A673 (cell line): ENCODE measurements around the gene RERE.

Experiments used
- EZH2 ChIP-seq: fragments of 200-600 bp; sonication (generic); IDR thresholded peaks from 2 replicates; pipeline ENCODE4 v1.6.1; 2017; ENCODE audit warnings: borderline replicate concordance, low read depth, mild to moderate bottlenecking, mixed read lengths, antibody characterized with exemption, low read length; ENCODE audit not compliant: poor library complexity, severe bottlenecking
- TF ChIP-seq, protein P1 (sequence below): fragments of 300-800, 200-600 bp; sonication (generic); conservative IDR thresholded peaks from 2 replicates; pipeline ENCODE4 v1.5.1; 2017; ENCODE audit warnings: low read depth, mild to moderate bottlenecking, antibody characterized with exemption, low read length, moderate library complexity, mixed read lengths

DNA sequence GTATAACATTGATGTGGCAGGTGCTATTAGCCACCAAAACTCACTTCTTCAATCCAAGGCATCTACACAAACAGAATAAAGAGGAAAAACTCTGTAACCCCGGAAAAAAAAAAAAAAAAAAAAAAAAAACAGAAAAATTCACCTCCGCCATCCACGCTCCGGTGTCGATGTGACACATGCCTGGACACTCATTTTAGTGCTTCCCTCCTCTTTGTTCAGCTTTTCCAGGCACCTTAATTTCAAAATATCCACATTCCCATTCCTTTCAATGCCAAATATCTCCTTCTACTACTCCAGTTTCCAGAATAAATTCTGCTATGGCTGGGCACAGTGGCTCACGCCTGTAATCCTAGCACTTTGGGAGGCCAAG lies 5.8 kb upstream of the RERE start:
- TF ChIP-seq, protein P1, sequence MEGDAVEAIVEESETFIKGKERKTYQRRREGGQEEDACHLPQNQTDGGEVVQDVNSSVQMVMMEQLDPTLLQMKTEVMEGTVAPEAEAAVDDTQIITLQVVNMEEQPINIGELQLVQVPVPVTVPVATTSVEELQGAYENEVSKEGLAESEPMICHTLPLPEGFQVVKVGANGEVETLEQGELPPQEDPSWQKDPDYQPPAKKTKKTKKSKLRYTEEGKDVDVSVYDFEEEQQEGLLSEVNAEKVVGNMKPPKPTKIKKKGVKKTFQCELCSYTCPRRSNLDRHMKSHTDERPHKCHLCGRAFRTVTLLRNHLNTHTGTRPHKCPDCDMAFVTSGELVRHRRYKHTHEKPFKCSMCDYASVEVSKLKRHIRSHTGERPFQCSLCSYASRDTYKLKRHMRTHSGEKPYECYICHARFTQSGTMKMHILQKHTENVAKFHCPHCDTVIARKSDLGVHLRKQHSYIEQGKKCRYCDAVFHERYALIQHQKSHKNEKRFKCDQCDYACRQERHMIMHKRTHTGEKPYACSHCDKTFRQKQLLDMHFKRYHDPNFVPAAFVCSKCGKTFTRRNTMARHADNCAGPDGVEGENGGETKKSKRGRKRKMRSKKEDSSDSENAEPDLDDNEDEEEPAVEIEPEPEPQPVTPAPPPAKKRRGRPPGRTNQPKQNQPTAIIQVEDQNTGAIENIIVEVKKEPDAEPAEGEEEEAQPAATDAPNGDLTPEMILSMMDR, result no peak
- no peak for TF ChIP-seq EZH2
